Measurements from ENCODE around the gene MTPN.

DNA sequence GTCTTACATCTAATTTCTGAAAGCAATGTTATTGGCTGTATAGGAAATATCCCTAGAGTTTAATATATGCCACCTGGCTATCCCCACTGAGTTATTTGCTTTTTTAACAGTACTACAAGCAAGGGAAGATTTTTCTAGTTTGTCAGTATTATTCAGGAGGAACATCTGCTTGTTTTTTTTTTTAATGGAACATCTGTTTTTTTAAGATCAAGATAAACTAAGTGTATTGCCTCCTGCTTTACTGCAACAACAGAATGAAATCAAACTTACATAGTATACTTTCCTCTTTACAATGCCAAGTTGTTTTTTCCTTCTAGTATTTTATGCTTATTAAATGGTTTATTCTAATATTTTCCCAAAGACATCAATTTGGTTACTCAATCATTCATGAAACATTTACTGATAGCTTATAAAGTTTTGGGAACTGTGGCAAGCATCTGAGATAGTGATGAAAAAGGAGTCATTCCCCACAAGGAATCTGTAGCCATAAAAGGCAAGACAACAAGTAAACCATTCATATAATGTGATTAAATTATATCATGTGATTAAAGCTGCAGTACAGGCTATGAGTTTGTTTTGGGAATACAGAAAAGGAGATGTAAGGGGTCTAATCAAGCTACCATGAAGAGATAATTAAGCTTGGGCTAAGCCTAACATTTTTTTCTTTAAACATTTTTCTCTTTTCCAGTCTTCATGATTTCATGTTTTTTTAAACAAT, 17.4 kb downstream of the MTPN start:
- TF ChIP-seq, protein P1, sequence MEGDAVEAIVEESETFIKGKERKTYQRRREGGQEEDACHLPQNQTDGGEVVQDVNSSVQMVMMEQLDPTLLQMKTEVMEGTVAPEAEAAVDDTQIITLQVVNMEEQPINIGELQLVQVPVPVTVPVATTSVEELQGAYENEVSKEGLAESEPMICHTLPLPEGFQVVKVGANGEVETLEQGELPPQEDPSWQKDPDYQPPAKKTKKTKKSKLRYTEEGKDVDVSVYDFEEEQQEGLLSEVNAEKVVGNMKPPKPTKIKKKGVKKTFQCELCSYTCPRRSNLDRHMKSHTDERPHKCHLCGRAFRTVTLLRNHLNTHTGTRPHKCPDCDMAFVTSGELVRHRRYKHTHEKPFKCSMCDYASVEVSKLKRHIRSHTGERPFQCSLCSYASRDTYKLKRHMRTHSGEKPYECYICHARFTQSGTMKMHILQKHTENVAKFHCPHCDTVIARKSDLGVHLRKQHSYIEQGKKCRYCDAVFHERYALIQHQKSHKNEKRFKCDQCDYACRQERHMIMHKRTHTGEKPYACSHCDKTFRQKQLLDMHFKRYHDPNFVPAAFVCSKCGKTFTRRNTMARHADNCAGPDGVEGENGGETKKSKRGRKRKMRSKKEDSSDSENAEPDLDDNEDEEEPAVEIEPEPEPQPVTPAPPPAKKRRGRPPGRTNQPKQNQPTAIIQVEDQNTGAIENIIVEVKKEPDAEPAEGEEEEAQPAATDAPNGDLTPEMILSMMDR (IDR thresholded peaks at IDR 0.05; ENCODE audit: low read length) = no peak
- TF ChIP-seq EZH2 (optimal IDR thresholded peaks at IDR 0.05; ENCODE audit: low read depth, low read length) = no peak
- no peak for TF ChIP-seq EZH2phosphoT487 (IDR thresholded peaks at IDR 0.05; ENCODE audit: low read length)

All from MM.1S (cell line).